Endothelial cell of umbilical vein (primary cell): ENCODE data around the gene SERPINE1. TPM values are rescaled to one million over a fixed set of nuclear protein-coding genes. Genes with fewer than 3 reads are reported as not detected.

Experiments
- BruUV-seq: library from RNA; stranded (reverse); fragments of 400-500 nt; replicated peaks from 2 replicates; lab custom pipeline; 2021; lab: Mats Ljungman, UMichigan
- CTCF ChIA-PET: fragments of 300-600, 350-600 bp; sonication (Branson Sonifier 250); formaldehyde crosslinking; loops from one replicate; lab custom pipeline; 2021; ENCODE audit warnings: antibody characterized with exemption, inconsistent platforms; lab: Charles Lee
- POLR2A ChIA-PET: fragments of 300-600, 350-600 bp; sonication (Branson Sonifier 250); formaldehyde crosslinking; loops from one replicate; lab custom pipeline; 2021; ENCODE audit warnings: antibody characterized with exemption, inconsistent platforms; lab: Charles Lee
- DNase-seq: peaks from one replicate; pipeline ENCODE4 v3.0.0-alpha.2; 2011; ENCODE audit warnings: low read depth, low spot score
- FAIRE-seq: peaks from 2 replicates; lab custom pipeline; 2011; peaks lifted over from hg19 to GRCh38; lab: Jason Lieb, UNC
- H2AFZ ChIP-seq: 2 replicates; pipeline ENCODE4 v1.6.0; 2012; ENCODE audit warnings: low read depth, low read length, control low read depth, inconsistent platforms
- H3K27ac ChIP-seq: 2 replicates; pipeline ENCODE4 v1.5.1; 2011; ENCODE audit warnings: low read depth, mild to moderate bottlenecking, control low read depth, low read length, moderate library complexity; ENCODE audit not compliant: insufficient read depth
- H3K27me3 ChIP-seq, 2 experiments: 2 replicates each; pipeline versions ENCODE4 v1.6.0 to v1.6.1; 2011; ENCODE audit warnings: low read length in 2 of 2, mixed read lengths in 1 of 2; ENCODE audit not compliant: control insufficient read depth in 2 of 2, insufficient read depth in 2 of 2
- H3K36me3 ChIP-seq, 2 experiments: 2 replicates in 1 of 2; 3 replicates in 1 of 2; pipeline ENCODE4 v1.5.1; 2011; ENCODE audit warnings: low read length in 2 of 2, mild to moderate bottlenecking in 1 of 2, moderate library complexity in 1 of 2; ENCODE audit not compliant: control insufficient read depth in 2 of 2, insufficient read depth in 2 of 2; ENCODE audit errors: extremely low read depth in 1 of 2
- H3K4me1 ChIP-seq: 3 replicates; pipeline ENCODE4 v1.5.1; 2011; ENCODE audit warnings: mild to moderate bottlenecking, low read length; ENCODE audit not compliant: control insufficient read depth, insufficient read depth; ENCODE audit errors: extremely low read depth
- H3K4me2 ChIP-seq: 2 replicates; pipeline ENCODE4 v1.6.1; 2011; ENCODE audit warnings: low read length, control low read depth, mixed read lengths; ENCODE audit not compliant: insufficient read depth
- H3K4me3 ChIP-seq, 3 experiments: fragments of 200-600 bp in 1 of 3; sonication (generic), shearing (Covaris generic) in 1 of 3; replicated peaks in 1 of 3; 2 replicates each; pipeline ENCODE4 v1.5.1; 2011 to 2016; ENCODE audit warnings: control low read depth in 3 of 3, low read length in 3 of 3, mild to moderate bottlenecking in 2 of 3, inconsistent platforms in 1 of 3, low read depth in 1 of 3, moderate library complexity in 1 of 3; ENCODE audit not compliant: insufficient read depth in 1 of 3
- H3K79me2 ChIP-seq: 2 replicates; pipeline ENCODE4 v1.6.0; 2012; ENCODE audit warnings: low read length, inconsistent platforms; ENCODE audit not compliant: control insufficient read depth, insufficient read depth
- H3K9ac ChIP-seq: replicated peaks from 2 replicates; pipeline ENCODE3; 2011; ENCODE audit warnings: low read length, control low read depth; ENCODE audit not compliant: insufficient read depth; ENCODE audit errors: extremely low read depth
- H3K9me1 ChIP-seq: replicated peaks from 3 replicates; pipeline ENCODE4 v1.6.0; 2011; ENCODE audit warnings: mild to moderate bottlenecking, low read length; ENCODE audit not compliant: control insufficient read depth, insufficient read depth; ENCODE audit errors: extremely low read depth
- H3K9me3 ChIP-seq: replicated peaks from 2 replicates; pipeline ENCODE4 v1.5.1; 2012; ENCODE audit warnings: low read length, inconsistent platforms; ENCODE audit not compliant: control insufficient read depth, insufficient read depth
- H4K20me1 ChIP-seq: replicated peaks from 2 replicates; pipeline ENCODE3; 2011; ENCODE audit warnings: mild to moderate bottlenecking, low read length; ENCODE audit not compliant: control insufficient read depth, insufficient read depth; ENCODE audit errors: extremely low read depth
- CTCF ChIP-seq, 2 donors: IDR thresholded peaks; 1 replicate in 1 of 2; 2 replicates in 1 of 2; pipeline ENCODE4 v1.5.1; 2011; ENCODE audit warnings: low read length in 2 of 2, mild to moderate bottlenecking in 2 of 2, moderate library complexity in 2 of 2, control low read depth in 1 of 2, inconsistent platforms in 1 of 2, low read depth in 1 of 2; ENCODE audit not compliant: insufficient read depth in 1 of 2; ENCODE audit errors: extremely low read depth in 1 of 2
- EZH2 ChIP-seq: IDR thresholded peaks from 2 replicates; pipeline ENCODE4 v1.6.1; 2012; ENCODE audit warnings: borderline replicate concordance, low read depth, mild to moderate bottlenecking, moderate library complexity, low read length, inconsistent platforms; ENCODE audit not compliant: severe bottlenecking
- FOS ChIP-seq: IDR thresholded peaks from 2 replicates; pipeline ENCODE4 v1.6.1; 2011; ENCODE audit warnings: mild to moderate bottlenecking, low read length, moderate library complexity, borderline replicate concordance; ENCODE audit not compliant: insufficient read depth
- GATA2 ChIP-seq: IDR thresholded peaks from 2 replicates; pipeline ENCODE4 v1.7.0; 2011; ENCODE audit warnings: low read depth, mild to moderate bottlenecking, moderate library complexity, mixed read lengths, low read length; ENCODE audit not compliant: insufficient read length, insufficient read depth
- JUN ChIP-seq: IDR thresholded peaks from 2 replicates; pipeline ENCODE4 v1.6.1; 2011; ENCODE audit warnings: borderline replicate concordance, low read depth; ENCODE audit not compliant: insufficient read length, insufficient read depth
- MAX ChIP-seq: IDR thresholded peaks from 2 replicates; pipeline ENCODE4 v1.6.1; 2011; ENCODE audit not compliant: insufficient read depth, insufficient read length
- MYC ChIP-seq: IDR thresholded peaks from one replicate; pipeline ENCODE4 v1.6.1; 2011; ENCODE audit warnings: mild to moderate bottlenecking, low read depth, low read length
- POLR2A ChIP-seq: IDR thresholded peaks from 2 replicates; pipeline ENCODE4 v1.6.1; 2012; ENCODE audit warnings: low read depth, mild to moderate bottlenecking, control low read depth, low read length
- POLR2AphosphoS5 ChIP-seq: IDR thresholded peaks from 2 replicates; pipeline ENCODE4 v1.6.1; 2012; ENCODE audit warnings: low read depth, mild to moderate bottlenecking, control low read depth, low read length, moderate library complexity; ENCODE audit not compliant: insufficient read depth
- dilution Hi-C: fragments of 300-500 bp; cut with MboI; formaldehyde crosslinking; loops from one replicate; pipeline ENCODE4 v1.15.0; 2019; ENCODE audit warnings: low sequenced_read_pairs; ENCODE audit not compliant: extremely low pct_ligation_motif_present
- intact Hi-C: fragments of 100-400 bp; cut with micrococcal nuclease; formaldehyde crosslinking; loops from one replicate; pipeline ENCODE4 v1.10.0; 2022
- polyA plus RNA-seq, 4 experiments: library from polyadenylated mRNA; depleted of rRNA in 3 of 4; stranded (reverse) in 3 of 4; unstranded in 1 of 4; fragments of >200 nt; gene quantifications; 2 replicates each; pipeline versions ENCODE4 v1.2.1 to v1.2.3, GENCODE V29; 2011 to 2012; ENCODE audit warnings: missing spikeins in 1 of 4
- total RNA-seq: library from RNA; stranded (reverse); gene quantifications from 2 replicates; pipeline ENCODE4 v1.2.3, GENCODE V29; 2021

Gene SERPINE1
- total and polyA plus RNA-seq, 2 donors (not counting 3 experiments of a cell fraction or from before 2014, with no cell fraction given): 2,296 to 4,637 TPM

GRCh38 chr7:101081432-101081831 is 45.5 kb upstream of the SERPINE1 start:
- ChIA-PET POLR2A (no interaction called here), CTCF (interaction anchor here (1.0 to 1.8 kb wide), 4 partner anchors 13 to 111 kb away, joined by 3 to 6 read pairs (median 4); no protein-coding TSS in a partner anchor)
- Histone ChIP-seq H2AFZ (no peak overlapping the region), H3K36me3 (no peaks in the 10 kb centered on the region), H3K9me1 (no peaks in the 10 kb centered on the region), H3K27me3 (no peaks in the 10 kb centered on the region), H4K20me1 (no peaks in the 10 kb centered on the region), H3K4me2 (no peak overlapping the region), H3K27ac (no peak overlapping the region), H3K79me2 (peaks cover 6% of the 10 kb centered on the region), H3K9ac (no peak overlapping the region), H3K9me3 (no peaks in the 10 kb centered on the region), H3K4me3 (no peak overlapping the region), H3K4me1 (peaks cover 10% of the 10 kb centered on the region)
- dilution Hi-C loops (no loop called here), intact Hi-C loops (no loop called here)
- BruUV-seq: no TSS peak
- TF ChIP-seq CTCF (IDR thresholded peaks at IDR 0.05; ENCODE audit: extremely low read depth in 1 of 2, insufficient read depth in 1 of 2, low read depth in 1 of 2, low read length in 2 of 2) (no peak), MYC (no peak), FOS (no peak), EZH2 (no peak), POLR2AphosphoS5 (no peak), JUN (no peak), MAX (no peak), POLR2A (no peak), GATA2 (no peak)
- no peak for FAIRE-seq
- DNase-seq: peak; percentile 69
